SK-N-SH treated with all-trans-retinoic acid at 6 μM for 48 hours (cell line): ENCODE results near the gene PDGFB.

Source experiments
- ATAC-seq: fragments of 200-7000 bp; cut with Tn5 transposase; 3 replicates; pipeline ENCODE4 v1.9.1; 2020; ENCODE audit warnings: mild to moderate bottlenecking, moderate library complexity
- ARNTL ChIP-seq: fragments of 450-650 bp; formaldehyde crosslinking; IDR thresholded peaks from 2 replicates; pipeline ENCODE4 v1.5.0; 2020; ENCODE audit warnings: low read depth, mild to moderate bottlenecking, moderate library complexity, borderline replicate concordance
- BACH2 ChIP-seq: fragments of 250-450 bp; sonication (Bioruptor Pico); IDR thresholded peaks from 2 replicates; pipeline ENCODE4 v1.9.0; 2021; ENCODE audit warnings: mild to moderate bottlenecking, borderline replicate concordance
- CSDC2 ChIP-seq: fragments of 250-450 bp; sonication (Bioruptor Pico); IDR thresholded peaks from 2 replicates; pipeline ENCODE4 v1.5.0; 2020; ENCODE audit warnings: mild to moderate bottlenecking, moderate library complexity
- ESRRG ChIP-seq: fragments of 250-450 bp; sonication (Bioruptor Pico); IDR thresholded peaks from 2 replicates; pipeline ENCODE4 v1.6.1; 2021; ENCODE audit warnings: mild to moderate bottlenecking
- OSR1 ChIP-seq: fragments of 250-450 bp; sonication (Bioruptor Pico); IDR thresholded peaks from 2 replicates; pipeline ENCODE4 v1.8.0; 2022; ENCODE audit warnings: moderate library complexity, mild to moderate bottlenecking, inconsistent platforms
- PPARA ChIP-seq: fragments of 250-450 bp; sonication (Bioruptor Pico); IDR thresholded peaks from 2 replicates; pipeline ENCODE4 v1.5.0; 2020; ENCODE audit warnings: mild to moderate bottlenecking, borderline replicate concordance
- RARB ChIP-seq: fragments of 250-450 bp; sonication (Bioruptor Pico); IDR thresholded peaks from 2 replicates; pipeline ENCODE4 v1.8.0; 2021; ENCODE audit warnings: mild to moderate bottlenecking, moderate library complexity
- SNAI2 ChIP-seq: fragments of 250-450 bp; sonication (Bioruptor Pico); IDR thresholded peaks from 2 replicates; pipeline ENCODE4 v1.5.0; 2020; ENCODE audit warnings: mild to moderate bottlenecking, moderate library complexity
- TCF4 ChIP-seq: fragments of 250-450 bp; sonication (Bioruptor Pico); IDR thresholded peaks from 2 replicates; pipeline ENCODE4 v1.8.0; 2021; ENCODE audit warnings: mild to moderate bottlenecking, moderate library complexity, borderline replicate concordance
- TOX ChIP-seq: fragments of 250-450 bp; sonication (Bioruptor Pico); IDR thresholded peaks from 2 replicates; pipeline ENCODE4 v1.8.0; 2021; ENCODE audit warnings: mild to moderate bottlenecking, moderate library complexity, borderline replicate concordance
- ZC3H10 ChIP-seq: fragments of 250-450 bp; sonication (Bioruptor Pico); IDR thresholded peaks from 2 replicates; pipeline ENCODE4 v1.5.1; 2021; ENCODE audit warnings: mild to moderate bottlenecking, moderate library complexity
- ZFP3 ChIP-seq: fragments of 250-450 bp; sonication (Bioruptor Pico); IDR thresholded peaks from 2 replicates; pipeline ENCODE4 v1.5.0; 2020; ENCODE audit warnings: mild to moderate bottlenecking, moderate library complexity
- ZFP30 ChIP-seq: fragments of 450-650 bp; formaldehyde crosslinking; IDR thresholded peaks from 2 replicates; pipeline ENCODE4 v1.5.0; 2022; ENCODE audit warnings: mild to moderate bottlenecking, moderate library complexity
- ZNF565 ChIP-seq: fragments of 450-650 bp; formaldehyde crosslinking; conservative IDR thresholded peaks from 2 replicates; pipeline ENCODE4 v1.5.0; 2020; ENCODE audit warnings: low read depth, mild to moderate bottlenecking, moderate library complexity
- ZNF70 ChIP-seq: fragments of 450-650 bp; formaldehyde crosslinking; IDR thresholded peaks from 2 replicates; pipeline ENCODE4 v1.5.0; 2020; ENCODE audit warnings: mild to moderate bottlenecking, moderate library complexity
- ZNF8 ChIP-seq: fragments of 450-650 bp; formaldehyde crosslinking; IDR thresholded peaks from 2 replicates; pipeline ENCODE4 v1.5.0; 2020; ENCODE audit warnings: mild to moderate bottlenecking, moderate library complexity
- TF ChIP-seq, protein P1 (sequence below): fragments of 250-450 bp; sonication (Bioruptor Pico); IDR thresholded peaks from 2 replicates; pipeline ENCODE4 v1.8.0; 2020; ENCODE audit warnings: mild to moderate bottlenecking, moderate library complexity, borderline replicate concordance
- TF ChIP-seq, protein P2 (sequence below): fragments of 250-450 bp; sonication (Bioruptor Pico); IDR thresholded peaks from 2 replicates; pipeline ENCODE4 v1.5.0; 2020; ENCODE audit warnings: mild to moderate bottlenecking, moderate library complexity
- TF ChIP-seq, protein P3 (sequence below): fragments of 250-450 bp; sonication (Bioruptor Pico); IDR thresholded peaks from 2 replicates; pipeline ENCODE4 v1.5.1; 2020; ENCODE audit warnings: low read depth, mild to moderate bottlenecking, moderate library complexity
- TF ChIP-seq, protein P4 (sequence below): fragments of 250-450 bp; sonication (Bioruptor Pico); IDR thresholded peaks from 2 replicates; pipeline ENCODE4 v1.5.1; 2021; ENCODE audit warnings: mild to moderate bottlenecking, moderate library complexity
- TF ChIP-seq, protein P5 (sequence below): fragments of 250-450 bp; sonication (Bioruptor Pico); IDR thresholded peaks from 2 replicates; pipeline ENCODE4 v1.8.0; 2021; ENCODE audit warnings: low read depth, mild to moderate bottlenecking, moderate library complexity, borderline replicate concordance

PDGFB gene

DNA sequence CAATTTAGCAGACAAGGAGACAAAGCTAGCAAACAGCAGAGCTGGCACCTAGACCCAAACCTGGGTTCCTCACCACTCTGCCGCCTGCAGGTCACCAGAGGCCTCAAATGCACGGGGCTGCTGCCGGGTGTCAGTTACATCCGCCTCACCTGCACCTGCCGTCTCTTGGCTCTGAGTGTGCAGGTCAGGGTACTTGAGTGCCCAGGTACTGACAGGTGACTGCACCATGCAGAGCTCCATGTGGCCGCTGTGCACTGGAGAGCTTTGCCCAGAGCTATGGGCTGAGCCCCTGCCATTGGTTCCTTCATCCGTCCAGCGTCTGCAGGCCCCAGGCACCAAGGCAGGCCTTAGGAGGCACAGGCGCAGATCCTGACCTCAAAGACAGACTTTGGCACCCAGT is 35.0 kb downstream of the PDGFB start:
- no peak for TF ChIP-seq BACH2 (CRISPR knock-in tag)
- no peak for TF ChIP-seq ARNTL (CRISPR knock-in tag)
- no peak for TF ChIP-seq CSDC2 (CRISPR knock-in tag)
- TF ChIP-seq OSR1 (CRISPR knock-in tag), result no peak
- no peak for ATAC-seq

DNA sequence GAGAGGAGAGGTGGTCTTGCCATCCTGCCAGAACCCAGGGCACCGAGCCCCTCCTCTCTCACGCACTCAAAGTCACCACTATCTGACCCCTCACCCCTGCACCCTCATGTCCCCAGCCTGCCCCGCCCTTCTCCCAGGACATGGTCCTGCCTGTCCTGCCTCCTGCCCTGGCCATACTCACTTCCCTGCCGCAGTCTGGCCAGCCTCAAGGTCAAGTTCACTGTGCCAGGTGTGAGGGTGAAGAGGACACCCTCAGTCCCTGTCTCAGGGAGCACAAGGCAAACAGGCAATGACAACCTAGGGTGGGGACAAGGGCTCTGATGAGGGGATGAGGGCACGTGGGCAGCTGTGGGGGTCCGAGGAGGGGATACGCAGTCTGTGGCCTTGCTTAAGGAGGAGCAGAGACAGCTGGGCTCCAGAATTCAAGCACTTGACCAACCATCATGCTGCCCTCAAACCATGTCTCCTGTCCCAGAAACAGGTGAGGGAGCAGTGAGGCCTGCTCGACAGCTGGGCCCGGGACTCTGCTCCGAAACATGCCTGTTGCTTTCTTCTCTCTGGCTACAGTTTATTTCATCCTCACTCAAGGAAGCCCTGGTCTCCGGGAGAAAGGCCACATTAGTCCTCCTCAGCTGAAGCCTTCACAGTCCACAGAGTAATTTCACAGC is 36.6 kb downstream of the PDGFB start:
- no peak for ATAC-seq
- TF ChIP-seq RARB, result no peak
- no peak for TF ChIP-seq OSR1 (CRISPR knock-in tag)
- TF ChIP-seq, protein P1, sequence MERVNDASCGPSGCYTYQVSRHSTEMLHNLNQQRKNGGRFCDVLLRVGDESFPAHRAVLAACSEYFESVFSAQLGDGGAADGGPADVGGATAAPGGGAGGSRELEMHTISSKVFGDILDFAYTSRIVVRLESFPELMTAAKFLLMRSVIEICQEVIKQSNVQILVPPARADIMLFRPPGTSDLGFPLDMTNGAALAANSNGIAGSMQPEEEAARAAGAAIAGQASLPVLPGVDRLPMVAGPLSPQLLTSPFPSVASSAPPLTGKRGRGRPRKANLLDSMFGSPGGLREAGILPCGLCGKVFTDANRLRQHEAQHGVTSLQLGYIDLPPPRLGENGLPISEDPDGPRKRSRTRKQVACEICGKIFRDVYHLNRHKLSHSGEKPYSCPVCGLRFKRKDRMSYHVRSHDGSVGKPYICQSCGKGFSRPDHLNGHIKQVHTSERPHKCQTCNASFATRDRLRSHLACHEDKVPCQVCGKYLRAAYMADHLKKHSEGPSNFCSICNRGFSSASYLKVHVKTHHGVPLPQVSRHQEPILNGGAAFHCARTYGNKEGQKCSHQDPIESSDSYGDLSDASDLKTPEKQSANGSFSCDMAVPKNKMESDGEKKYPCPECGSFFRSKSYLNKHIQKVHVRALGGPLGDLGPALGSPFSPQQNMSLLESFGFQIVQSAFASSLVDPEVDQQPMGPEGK (CRISPR knock-in tag), result no peak
- TF ChIP-seq CSDC2 (CRISPR knock-in tag), result no peak
- TF ChIP-seq TCF4 (CRISPR knock-in tag), result no peak
- TF ChIP-seq TOX (CRISPR knock-in tag), result no peak
- TF ChIP-seq ZFP30 (CRISPR knock-in tag), result no peak
- TF ChIP-seq, protein P2, sequence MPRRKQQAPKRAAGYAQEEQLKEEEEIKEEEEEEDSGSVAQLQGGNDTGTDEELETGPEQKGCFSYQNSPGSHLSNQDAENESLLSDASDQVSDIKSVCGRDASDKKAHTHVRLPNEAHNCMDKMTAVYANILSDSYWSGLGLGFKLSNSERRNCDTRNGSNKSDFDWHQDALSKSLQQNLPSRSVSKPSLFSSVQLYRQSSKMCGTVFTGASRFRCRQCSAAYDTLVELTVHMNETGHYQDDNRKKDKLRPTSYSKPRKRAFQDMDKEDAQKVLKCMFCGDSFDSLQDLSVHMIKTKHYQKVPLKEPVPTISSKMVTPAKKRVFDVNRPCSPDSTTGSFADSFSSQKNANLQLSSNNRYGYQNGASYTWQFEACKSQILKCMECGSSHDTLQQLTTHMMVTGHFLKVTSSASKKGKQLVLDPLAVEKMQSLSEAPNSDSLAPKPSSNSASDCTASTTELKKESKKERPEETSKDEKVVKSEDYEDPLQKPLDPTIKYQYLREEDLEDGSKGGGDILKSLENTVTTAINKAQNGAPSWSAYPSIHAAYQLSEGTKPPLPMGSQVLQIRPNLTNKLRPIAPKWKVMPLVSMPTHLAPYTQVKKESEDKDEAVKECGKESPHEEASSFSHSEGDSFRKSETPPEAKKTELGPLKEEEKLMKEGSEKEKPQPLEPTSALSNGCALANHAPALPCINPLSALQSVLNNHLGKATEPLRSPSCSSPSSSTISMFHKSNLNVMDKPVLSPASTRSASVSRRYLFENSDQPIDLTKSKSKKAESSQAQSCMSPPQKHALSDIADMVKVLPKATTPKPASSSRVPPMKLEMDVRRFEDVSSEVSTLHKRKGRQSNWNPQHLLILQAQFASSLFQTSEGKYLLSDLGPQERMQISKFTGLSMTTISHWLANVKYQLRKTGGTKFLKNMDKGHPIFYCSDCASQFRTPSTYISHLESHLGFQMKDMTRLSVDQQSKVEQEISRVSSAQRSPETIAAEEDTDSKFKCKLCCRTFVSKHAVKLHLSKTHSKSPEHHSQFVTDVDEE (CRISPR knock-in tag), result no peak
- no peak for TF ChIP-seq ZNF8
- TF ChIP-seq, protein P3, sequence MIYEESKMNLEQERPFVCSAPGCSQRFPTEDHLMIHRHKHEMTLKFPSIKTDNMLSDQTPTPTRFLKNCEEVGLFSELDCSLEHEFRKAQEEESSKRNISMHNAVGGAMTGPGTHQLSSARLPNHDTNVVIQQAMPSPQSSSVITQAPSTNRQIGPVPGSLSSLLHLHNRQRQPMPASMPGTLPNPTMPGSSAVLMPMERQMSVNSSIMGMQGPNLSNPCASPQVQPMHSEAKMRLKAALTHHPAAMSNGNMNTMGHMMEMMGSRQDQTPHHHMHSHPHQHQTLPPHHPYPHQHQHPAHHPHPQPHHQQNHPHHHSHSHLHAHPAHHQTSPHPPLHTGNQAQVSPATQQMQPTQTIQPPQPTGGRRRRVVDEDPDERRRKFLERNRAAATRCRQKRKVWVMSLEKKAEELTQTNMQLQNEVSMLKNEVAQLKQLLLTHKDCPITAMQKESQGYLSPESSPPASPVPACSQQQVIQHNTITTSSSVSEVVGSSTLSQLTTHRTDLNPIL (CRISPR knock-in tag), result no peak

DNA sequence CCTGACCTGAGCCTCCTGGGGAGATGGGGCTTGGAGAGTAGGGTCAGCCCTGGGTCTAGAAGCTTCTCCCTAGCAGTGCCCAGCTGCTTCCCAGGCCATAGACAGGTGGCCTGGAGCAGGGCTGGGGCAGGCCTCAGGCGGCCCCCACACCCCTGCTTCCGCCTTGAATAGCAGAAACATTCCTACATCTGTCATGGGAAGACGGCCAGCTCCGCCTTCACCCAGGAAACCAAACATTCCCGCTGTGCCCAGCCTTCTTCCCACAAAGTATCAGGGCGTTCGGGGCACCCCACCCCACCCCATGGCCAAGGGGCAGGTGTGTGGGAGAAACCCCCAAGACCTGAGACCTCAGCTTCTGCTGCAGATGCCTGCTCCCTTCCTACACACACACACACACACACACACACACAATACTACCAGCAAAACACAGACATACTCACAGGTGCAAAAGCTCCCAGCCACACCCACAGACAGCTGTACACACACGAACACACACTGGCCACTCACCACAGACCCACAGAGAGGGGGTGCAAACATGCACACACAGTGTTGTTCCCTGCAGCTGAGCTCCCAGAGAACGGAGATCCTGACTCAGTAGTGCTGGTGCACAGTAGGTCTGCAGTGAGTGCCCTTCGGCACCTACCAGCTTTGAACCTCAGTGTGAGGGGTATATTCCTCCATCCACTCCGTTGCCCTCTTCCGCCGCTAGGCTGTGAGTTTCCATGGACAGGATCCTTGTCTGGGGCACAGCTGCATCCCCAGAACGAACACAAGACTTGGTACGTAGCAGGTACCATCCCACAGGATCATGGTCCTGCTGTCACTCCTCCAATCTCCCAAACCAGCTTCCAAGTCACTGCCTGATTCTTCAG is 37.4 kb downstream of the PDGFB start:
- no peak for TF ChIP-seq ZNF70
- TF ChIP-seq TCF4 (CRISPR knock-in tag), result no peak
- TF ChIP-seq TOX (CRISPR knock-in tag), result no peak
- no peak for TF ChIP-seq ZC3H10 (CRISPR knock-in tag)
- no peak for TF ChIP-seq ARNTL (CRISPR knock-in tag)
- TF ChIP-seq, protein P3 (CRISPR knock-in tag), result no peak
- TF ChIP-seq SNAI2 (CRISPR knock-in tag), result no peak
- no peak for TF ChIP-seq RARB
- no peak for TF ChIP-seq ZNF565 (CRISPR knock-in tag)
- TF ChIP-seq, protein P4, sequence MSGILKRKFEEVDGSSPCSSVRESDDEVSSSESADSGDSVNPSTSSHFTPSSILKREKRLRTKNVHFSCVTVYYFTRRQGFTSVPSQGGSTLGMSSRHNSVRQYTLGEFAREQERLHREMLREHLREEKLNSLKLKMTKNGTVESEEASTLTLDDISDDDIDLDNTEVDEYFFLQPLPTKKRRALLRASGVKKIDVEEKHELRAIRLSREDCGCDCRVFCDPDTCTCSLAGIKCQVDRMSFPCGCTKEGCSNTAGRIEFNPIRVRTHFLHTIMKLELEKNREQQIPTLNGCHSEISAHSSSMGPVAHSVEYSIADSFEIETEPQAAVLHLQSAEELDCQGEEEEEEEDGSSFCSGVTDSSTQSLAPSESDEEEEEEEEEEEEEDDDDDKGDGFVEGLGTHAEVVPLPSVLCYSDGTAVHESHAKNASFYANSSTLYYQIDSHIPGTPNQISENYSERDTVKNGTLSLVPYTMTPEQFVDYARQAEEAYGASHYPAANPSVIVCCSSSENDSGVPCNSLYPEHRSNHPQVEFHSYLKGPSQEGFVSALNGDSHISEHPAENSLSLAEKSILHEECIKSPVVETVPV, result no peak
- TF ChIP-seq PPARA (CRISPR knock-in tag), result no peak
- TF ChIP-seq, protein P5, sequence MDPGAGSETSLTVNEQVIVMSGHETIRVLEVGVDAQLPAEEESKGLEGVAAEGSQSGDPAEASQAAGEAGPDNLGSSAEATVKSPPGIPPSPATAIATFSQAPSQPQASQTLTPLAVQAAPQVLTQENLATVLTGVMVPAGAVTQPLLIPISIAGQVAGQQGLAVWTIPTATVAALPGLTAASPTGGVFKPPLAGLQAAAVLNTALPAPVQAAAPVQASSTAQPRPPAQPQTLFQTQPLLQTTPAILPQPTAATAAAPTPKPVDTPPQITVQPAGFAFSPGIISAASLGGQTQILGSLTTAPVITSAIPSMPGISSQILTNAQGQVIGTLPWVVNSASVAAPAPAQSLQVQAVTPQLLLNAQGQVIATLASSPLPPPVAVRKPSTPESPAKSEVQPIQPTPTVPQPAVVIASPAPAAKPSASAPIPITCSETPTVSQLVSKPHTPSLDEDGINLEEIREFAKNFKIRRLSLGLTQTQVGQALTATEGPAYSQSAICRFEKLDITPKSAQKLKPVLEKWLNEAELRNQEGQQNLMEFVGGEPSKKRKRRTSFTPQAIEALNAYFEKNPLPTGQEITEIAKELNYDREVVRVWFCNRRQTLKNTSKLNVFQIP, result no peak
- no peak for TF ChIP-seq ZFP3 (CRISPR knock-in tag)
- no peak for TF ChIP-seq ZFP30 (CRISPR knock-in tag)
- TF ChIP-seq ESRRG (CRISPR knock-in tag), result no peak
- TF ChIP-seq OSR1 (CRISPR knock-in tag), result no peak
- no peak for ATAC-seq
